ENCODE measurements around the gene TLR10. TPM values are rescaled to one million over a fixed set of nuclear protein-coding genes. Genes with fewer than 3 reads are reported as not detected.
"Not testable (repeated sequence)": the region's sequence is repeated elsewhere in the genome, so short reads cannot be mapped to it uniquely, and the experiment has no call there.

Gene TLR10
- total and polyA plus RNA-seq, 9 of the 15 experiments (the other 6 are each of a cell fraction or from before 2014, with no cell fraction given), result 0.03 to 0.05 TPM; not detected in 7

DNA sequence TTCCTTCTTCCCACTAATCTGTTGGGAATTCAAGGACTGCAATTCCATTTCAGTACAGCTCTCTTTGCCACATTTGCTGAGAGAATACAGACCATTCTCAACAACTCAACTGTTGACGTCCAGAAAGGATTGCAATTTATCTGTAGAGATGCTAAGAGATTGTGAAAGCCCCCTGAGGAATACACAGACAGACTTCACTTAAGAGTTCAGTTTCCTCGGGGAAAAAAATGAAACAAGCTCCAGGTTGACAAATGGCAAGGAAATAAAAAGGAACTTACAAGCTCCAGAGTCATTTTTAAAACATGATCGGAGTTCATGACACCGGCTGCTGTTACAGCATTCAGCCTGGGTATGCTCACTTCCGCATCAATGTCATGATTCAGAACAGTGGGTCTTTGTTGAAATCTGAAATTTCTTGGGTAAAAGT lies 13.8 kb downstream of the TLR10 start (continued):
- TF ChIP-seq CHAMP1 (IDR thresholded peaks at IDR 0.05), result no peak

DNA sequence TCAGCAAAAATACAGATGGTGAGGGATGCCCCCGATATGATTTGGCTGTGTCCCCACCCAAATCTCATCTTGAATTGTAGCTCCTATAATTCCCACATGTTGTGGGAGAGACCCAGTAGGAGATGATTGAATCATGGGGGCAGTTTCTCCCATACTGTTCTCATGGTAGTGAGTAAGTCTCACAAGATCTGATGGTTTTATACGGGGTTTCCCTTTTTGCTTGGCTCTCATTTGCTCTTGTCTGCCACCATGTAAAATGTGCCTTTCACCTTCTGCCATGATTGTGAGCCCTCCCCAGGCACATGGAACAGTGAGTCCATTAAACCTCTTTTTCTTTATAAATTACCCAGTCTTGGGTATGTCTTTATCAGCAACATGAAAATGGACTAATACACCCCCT lies 15.8 kb downstream of the TLR10 start:
- intact Hi-C loops (cut with micrococcal nuclease); DNase-seq (ENCODE audit: extremely low read depth in 1 of 4, low spot score in 3 of 4); H3K9ac ChIP-seq (ENCODE audit: insufficient read depth in 1 of 2, low read depth in 2 of 2, low read length in 2 of 2); FAIRE-seq; POLR2A ChIA-PET; H4K20me1 ChIP-seq (replicated peaks; ENCODE audit: control insufficient read depth, insufficient read depth, low read length); H3K9me3 ChIP-seq (replicated peaks; ENCODE audit: control insufficient read depth, insufficient read depth, low read depth, low read length); H3K4me2 ChIP-seq (ENCODE audit: insufficient read depth, low read length); H3K36me3 ChIP-seq (ENCODE audit: control insufficient read depth, insufficient read depth, low read length); H3K4me1 ChIP-seq (replicated peaks in 1 of 2; ENCODE audit: control insufficient read depth in 2 of 2, insufficient read depth in 2 of 2, low read length in 2 of 2); H3K4me3 ChIP-seq; BruUV-seq (replicated peaks); H2AFZ ChIP-seq (ENCODE audit: low read depth, low read length); H3K9me1 ChIP-seq (ENCODE audit: control insufficient read depth, insufficient read depth, low read length); H3K79me2 ChIP-seq (ENCODE audit: control insufficient read depth, insufficient read depth, low read length); H3K27ac ChIP-seq (ENCODE audit: extremely low read depth, low read depth, low read length); ATAC-seq; CTCF ChIA-PET (ENCODE audit: low intra/inter-chr PET ratio): not testable (repeated sequence)
- 15% methylated on average over 2 of the region's 2 CpGs for WGBS (ENCODE audit: insufficient coverage, low coverage, missing lambda C conversion rate)
- in situ Hi-C loops (cut with MboI), result loop anchor here (10.0 kb wide), 1 partner anchor 378 kb away; no protein-coding TSS in a partner anchor
- peaks cover 4 to 30% of the 10 kb centered on the region in 2 experiments for H3K27me3 ChIP-seq (ENCODE audit: control insufficient read depth in 2 of 2, insufficient read depth in 2 of 2, low read length in 2 of 2)

All from K562 (cell line).